ENCODE data around the gene ARRB1. TPM values are rescaled to one million over a fixed set of nuclear protein-coding genes. Genes with fewer than 3 reads are reported as not detected.

Gene ARRB1
- polyA plus RNA-seq, 1 experiment: 36.9 TPM

DNA sequence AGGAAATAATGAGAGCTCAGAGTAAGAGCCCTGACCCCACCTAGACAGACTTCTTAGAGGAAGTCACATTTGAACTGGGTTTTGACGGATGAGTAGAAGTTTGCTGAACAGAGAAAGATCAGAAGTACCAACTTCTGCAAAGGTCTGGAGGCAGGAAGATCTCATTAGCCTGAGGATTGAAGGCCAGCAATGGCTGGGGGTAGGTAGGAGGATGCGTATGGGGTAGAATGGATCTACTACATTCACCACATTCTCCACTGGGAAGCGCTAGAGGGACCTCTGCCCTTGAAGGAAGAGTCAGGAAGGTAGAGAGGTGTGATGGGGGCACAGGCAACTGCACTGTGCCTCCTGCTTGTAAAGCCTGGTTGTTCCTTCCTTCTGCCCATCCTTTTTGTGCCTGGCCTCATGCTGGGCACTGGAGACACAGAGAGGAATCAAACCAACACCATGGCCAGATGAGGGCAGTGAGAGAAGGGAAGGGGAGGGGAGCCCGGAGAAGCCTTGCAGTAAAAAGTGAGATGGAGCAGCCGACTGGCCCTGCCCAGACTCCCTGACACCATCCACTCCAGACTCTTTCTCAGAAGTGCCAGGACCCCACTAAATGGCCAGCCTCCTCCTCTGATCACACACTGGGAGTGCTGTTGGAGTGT lies 106.0 kb downstream of the ARRB1 start:
- H3K27ac ChIP-seq (ENCODE audit: low read depth, low read length): no peak overlapping the region
- POLR2A ChIA-PET: no interaction called here
- TF ChIP-seq, protein P1, sequence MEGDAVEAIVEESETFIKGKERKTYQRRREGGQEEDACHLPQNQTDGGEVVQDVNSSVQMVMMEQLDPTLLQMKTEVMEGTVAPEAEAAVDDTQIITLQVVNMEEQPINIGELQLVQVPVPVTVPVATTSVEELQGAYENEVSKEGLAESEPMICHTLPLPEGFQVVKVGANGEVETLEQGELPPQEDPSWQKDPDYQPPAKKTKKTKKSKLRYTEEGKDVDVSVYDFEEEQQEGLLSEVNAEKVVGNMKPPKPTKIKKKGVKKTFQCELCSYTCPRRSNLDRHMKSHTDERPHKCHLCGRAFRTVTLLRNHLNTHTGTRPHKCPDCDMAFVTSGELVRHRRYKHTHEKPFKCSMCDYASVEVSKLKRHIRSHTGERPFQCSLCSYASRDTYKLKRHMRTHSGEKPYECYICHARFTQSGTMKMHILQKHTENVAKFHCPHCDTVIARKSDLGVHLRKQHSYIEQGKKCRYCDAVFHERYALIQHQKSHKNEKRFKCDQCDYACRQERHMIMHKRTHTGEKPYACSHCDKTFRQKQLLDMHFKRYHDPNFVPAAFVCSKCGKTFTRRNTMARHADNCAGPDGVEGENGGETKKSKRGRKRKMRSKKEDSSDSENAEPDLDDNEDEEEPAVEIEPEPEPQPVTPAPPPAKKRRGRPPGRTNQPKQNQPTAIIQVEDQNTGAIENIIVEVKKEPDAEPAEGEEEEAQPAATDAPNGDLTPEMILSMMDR (IDR thresholded peaks at IDR 0.05; ENCODE audit: low read depth, low read length): peak; percentile 11; the same call in 1 of the 2 replicates
- no peaks in the 10 kb centered on the region; the same call in 1 of the 2 replicates for H3K9me3 ChIP-seq (ENCODE audit: control insufficient read depth, insufficient read depth, low read length)
- peaks cover 50% of the 10 kb centered on the region for H3K27me3 ChIP-seq (ENCODE audit: control insufficient read depth, insufficient read depth, low read length)
- no peak overlapping the region for H3K4me3 ChIP-seq (ENCODE audit: low read depth, low read length)
- CTCF ChIA-PET: interaction anchor here (1.5 to 5.4 kb wide), 2 partner anchors 101 to 104 kb away, joined by 4 to 29 read pairs; no protein-coding TSS in a partner anchor
- DNase-seq (ENCODE audit: low read depth, low spot score): no peak

DNA sequence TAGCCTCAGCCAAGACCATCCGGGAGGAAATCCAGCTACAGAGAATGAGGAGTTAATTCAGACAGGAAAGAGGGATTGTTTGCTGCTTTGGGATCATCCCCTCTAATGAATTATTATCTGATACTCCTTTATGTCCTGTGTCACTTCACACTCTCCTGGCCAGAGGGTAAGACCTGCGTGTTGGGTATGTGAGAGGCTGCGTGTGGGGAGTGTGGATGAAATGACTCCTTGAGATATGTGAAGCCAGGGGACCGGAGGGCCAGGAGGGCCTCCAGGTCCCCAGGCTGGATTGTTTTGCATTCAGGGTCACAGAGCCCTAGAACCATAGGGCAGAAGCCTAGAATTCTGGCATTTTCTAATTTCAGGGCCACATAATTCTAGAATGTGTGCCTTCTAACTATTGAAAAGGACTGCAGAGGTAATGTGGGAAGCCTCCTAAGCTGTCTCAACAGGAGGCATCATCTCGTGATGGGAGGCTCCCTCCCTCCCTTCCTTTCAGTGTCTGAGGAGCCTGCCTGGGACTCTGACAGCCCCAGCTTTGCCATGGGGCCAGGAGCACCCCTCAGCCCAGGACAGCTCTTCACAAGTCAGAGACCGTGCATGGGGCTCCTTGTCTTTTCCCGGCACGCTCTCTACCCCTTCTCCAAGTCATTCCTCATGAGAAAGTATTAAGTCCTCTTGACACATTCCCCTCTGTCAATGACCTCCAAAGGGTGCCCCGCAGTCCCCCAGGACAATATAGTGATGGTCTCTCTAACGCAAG lies 107.2 kb downstream of the ARRB1 start:
- Histone ChIP-seq H3K4me3 (ENCODE audit: low read depth, low read length) (no peak overlapping the region), H3K27ac (ENCODE audit: low read depth, low read length) (no peak overlapping the region), H3K9me3 (ENCODE audit: control insufficient read depth, insufficient read depth, low read length) (no peaks in the 10 kb centered on the region; the same call in 1 of the 2 replicates), H3K27me3 (ENCODE audit: control insufficient read depth, insufficient read depth, low read length) (peaks cover 61% of the 10 kb centered on the region)
- CTCF ChIA-PET: interaction anchor here (0.9 to 5.4 kb wide), 4 partner anchors 39 to 315 kb away, joined by 3 to 29 read pairs (median 4); no protein-coding TSS in a partner anchor
- no peak for DNase-seq (ENCODE audit: low read depth, low spot score)
- TF ChIP-seq, protein P1 (IDR thresholded peaks at IDR 0.05; ENCODE audit: low read depth, low read length): no peak
- POLR2A ChIA-PET: no interaction called here

DNA sequence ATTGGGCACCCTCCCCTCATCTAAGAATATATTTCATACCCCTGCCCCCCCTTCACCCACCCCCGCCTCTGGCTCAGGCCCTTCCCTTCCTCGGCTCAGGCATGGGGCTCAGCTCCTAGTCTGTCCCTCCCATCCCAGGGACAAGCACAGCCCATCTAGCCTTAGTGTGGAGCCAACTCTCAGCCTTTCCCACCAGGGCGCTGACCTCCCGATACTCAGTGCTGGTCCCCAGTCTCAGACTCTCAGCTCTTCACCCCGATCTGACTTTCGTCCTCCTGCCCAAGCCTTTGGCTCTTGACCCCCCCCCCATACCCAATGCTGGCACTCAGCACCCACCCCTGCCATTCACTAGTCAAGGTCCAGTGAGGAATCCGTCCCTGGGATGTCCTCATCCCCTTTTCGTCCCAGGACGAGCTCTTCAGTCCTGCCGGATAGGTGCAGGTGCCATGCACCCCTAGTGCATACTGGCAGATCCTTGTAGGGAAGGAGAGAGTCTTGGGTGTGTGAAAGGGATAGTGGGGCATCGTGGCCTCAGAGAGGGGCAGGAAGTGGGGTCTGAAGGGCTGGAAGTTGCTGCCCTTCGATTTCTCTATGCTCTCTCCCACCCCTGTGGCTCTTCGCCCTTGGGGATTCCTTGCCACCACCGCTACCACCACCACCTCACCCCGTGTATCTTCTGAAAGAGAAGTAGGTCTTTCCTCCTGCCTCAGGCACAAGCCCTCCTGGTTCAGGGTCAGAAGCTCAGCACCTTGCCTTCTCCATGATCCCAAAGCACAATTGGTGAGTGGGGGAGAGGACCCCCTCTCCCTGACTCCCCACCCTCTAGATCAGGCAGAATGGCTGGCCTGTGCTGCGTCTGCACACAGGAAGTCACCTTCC lies 108.5 kb downstream of the ARRB1 start:
- Histone ChIP-seq H3K27me3 (ENCODE audit: control insufficient read depth, insufficient read depth, low read length) (peaks cover 69% of the 10 kb centered on the region), H3K9me3 (ENCODE audit: control insufficient read depth, insufficient read depth, low read length) (no peaks in the 10 kb centered on the region; the same call in 1 of the 2 replicates), H3K4me3 (ENCODE audit: low read depth, low read length) (no peak overlapping the region), H3K27ac (ENCODE audit: low read depth, low read length) (peak overlapping the region; percentile 21)
- ChIA-PET CTCF (interaction anchor here (0.5 to 5.4 kb wide), 13 partner anchors 8 to 375 kb away, joined by 3 to 29 read pairs (median 4); no protein-coding TSS in a partner anchor), POLR2A (no interaction called here)
- DNase-seq (ENCODE audit: low read depth, low spot score): no peak
- TF ChIP-seq, protein P1 (IDR thresholded peaks at IDR 0.05; ENCODE audit: low read depth, low read length): no peak

DNA sequence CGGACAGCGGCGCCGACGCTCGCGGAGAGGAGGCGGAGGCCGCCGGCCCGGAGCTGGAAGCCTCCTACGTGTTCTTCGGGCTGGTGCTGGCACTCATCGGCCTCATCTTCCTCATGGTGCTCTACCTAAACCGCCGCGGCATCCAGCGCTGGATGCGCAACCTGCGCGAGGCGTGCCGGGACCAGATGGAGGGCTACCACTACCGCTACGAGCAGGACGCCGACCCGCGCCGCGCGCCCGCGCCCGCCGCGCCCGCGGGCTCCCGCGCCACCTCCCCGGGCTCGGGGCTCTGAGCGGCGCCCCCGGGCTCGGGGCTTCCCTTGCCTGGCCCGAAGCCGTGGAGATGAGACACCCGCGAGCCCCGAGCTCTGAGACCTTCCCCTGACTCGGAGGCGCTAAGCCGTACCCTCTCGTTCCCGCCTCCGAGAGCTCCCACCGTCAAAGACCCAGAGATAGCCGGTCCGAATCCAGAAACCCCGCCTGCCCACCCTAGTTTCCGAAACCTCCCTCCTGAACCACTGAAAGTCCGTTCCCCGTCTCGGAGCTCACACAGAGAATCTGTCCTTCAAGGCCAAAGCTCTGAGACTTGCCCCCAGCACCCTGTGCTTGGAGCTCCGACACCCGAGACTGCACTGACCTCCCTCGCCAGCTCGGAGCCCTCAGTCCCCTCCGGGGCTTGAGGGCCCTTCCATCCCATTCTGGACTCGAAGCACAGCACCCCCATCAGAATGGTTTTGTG lies 109.4 kb downstream of the ARRB1 start:
- TF ChIP-seq, protein P1 (IDR thresholded peaks at IDR 0.05; ENCODE audit: low read depth, low read length): no peak
- H3K4me3 ChIP-seq (ENCODE audit: low read depth, low read length): peak overlapping the region; percentile 60
- DNase-seq (ENCODE audit: low read depth, low spot score): no peak
- ChIA-PET POLR2A (no interaction called here), CTCF (interaction anchor here (0.5 to 5.4 kb wide), 23 partner anchors 9 to 375 kb away, joined by 3 to 29 read pairs (median 3); no protein-coding TSS in a partner anchor)
- H3K27me3 ChIP-seq (ENCODE audit: control insufficient read depth, insufficient read depth, low read length): peaks cover 73% of the 10 kb centered on the region
- no peaks in the 10 kb centered on the region; the same call in 1 of the 2 replicates for H3K9me3 ChIP-seq (ENCODE audit: control insufficient read depth, insufficient read depth, low read length)
- no peak overlapping the region for H3K27ac ChIP-seq (ENCODE audit: low read depth, low read length)

Measured in AG04450 (cell line).